HepG2 (cell line): ENCODE data around the gene RGS19. TPM values are rescaled to one million over a fixed set of nuclear protein-coding genes. Genes with fewer than 3 reads are reported as not detected.

Experiments
- ADNP ChIP-seq: sonication (generic); formaldehyde crosslinking; IDR thresholded peaks from 2 replicates; pipeline ENCODE4 v1.4.0; 2020; ENCODE audit warnings: missing genetic modification reagents
- AGO1 ChIP-seq: fragments of 200-400 bp; formaldehyde crosslinking; IDR thresholded peaks from 2 replicates; pipeline ENCODE4 v1.6.1; 2017; ENCODE audit warnings: mild to moderate bottlenecking, low read depth, low read length, moderate library complexity; ENCODE audit not compliant: poor library complexity, severe bottlenecking
- ARID2 ChIP-seq: sonication (generic); formaldehyde crosslinking; IDR thresholded peaks from 2 replicates; pipeline ENCODE4 v1.8.1; 2022; ENCODE audit warnings: mild to moderate bottlenecking, missing genetic modification reagents, borderline replicate concordance
- CREB1 ChIP-seq, 2 experiments: fragments of 450-650 bp in 1 of 2; IDR thresholded peaks; 2 replicates each; pipeline ENCODE4 v1.6.1; 2016 to 2017; ENCODE audit warnings: control low read depth in 1 of 2, mild to moderate bottlenecking in 1 of 2, missing compliant biosample characterization in 1 of 2, missing genetic modification characterization in 1 of 2
- HCFC1 ChIP-seq: fragments of 150-350 bp; IDR thresholded peaks from 2 replicates; pipeline ENCODE4 v1.6.1; 2014; ENCODE audit warnings: low read depth, low read length
- HNF1A ChIP-seq, 2 experiments: sonication (generic) in 1 of 2; formaldehyde crosslinking in 1 of 2; IDR thresholded peaks; 2 replicates each; pipeline versions ENCODE4 v1.4.0 to v1.6.1; 2016 to 2020; ENCODE audit warnings: borderline replicate concordance in 1 of 2, low read depth in 1 of 2, mild to moderate bottlenecking in 1 of 2, missing genetic modification reagents in 1 of 2
- NFE2 ChIP-seq: sonication (generic); formaldehyde crosslinking; IDR thresholded peaks from 2 replicates; pipeline ENCODE4 v1.4.0; 2020; ENCODE audit warnings: missing genetic modification reagents
- SAP130 ChIP-seq: IDR thresholded peaks from 2 replicates; pipeline ENCODE4 v1.6.1; 2016; ENCODE audit warnings: low read depth
- TARDBP ChIP-seq: sonication (generic); formaldehyde crosslinking; IDR thresholded peaks from 2 replicates; pipeline ENCODE4 v1.8.0; 2022; ENCODE audit warnings: mild to moderate bottlenecking, missing genetic modification reagents
- TFAP4 ChIP-seq: sonication (generic); IDR thresholded peaks from 2 replicates; pipeline ENCODE4 v1.6.1; 2016; ENCODE audit warnings: low read depth, borderline replicate concordance
- ZBTB20 ChIP-seq: sonication (generic); formaldehyde crosslinking; IDR thresholded peaks from 2 replicates; pipeline ENCODE4 v1.8.1; 2023; ENCODE audit warnings: missing genetic modification reagents, low read depth, mild to moderate bottlenecking, borderline replicate concordance
- ZFP36L1 ChIP-seq: sonication (generic); formaldehyde crosslinking; IDR thresholded peaks from 2 replicates; pipeline ENCODE4 v1.8.0; 2022; ENCODE audit warnings: mild to moderate bottlenecking, missing genetic modification reagents, moderate library complexity
- ZNF121 ChIP-seq: sonication (generic); formaldehyde crosslinking; IDR thresholded peaks from 2 replicates; pipeline ENCODE4 v1.5.0; 2020; ENCODE audit warnings: mild to moderate bottlenecking, missing genetic modification reagents
- ZNF232 ChIP-seq: sonication (generic); formaldehyde crosslinking; IDR thresholded peaks from 2 replicates; pipeline ENCODE4 v1.4.0; 2020; ENCODE audit warnings: missing genetic modification reagents, borderline replicate concordance
- ZNF282 ChIP-seq: fragments of 450-650 bp; IDR thresholded peaks from 2 replicates; pipeline ENCODE4 v1.6.1; 2018; ENCODE audit not compliant: partially characterized antibody
- ZNF530 ChIP-seq: sonication (generic); formaldehyde crosslinking; IDR thresholded peaks from 2 replicates; pipeline ENCODE4 v1.5.0; 2020; ENCODE audit warnings: low read depth, mild to moderate bottlenecking, missing genetic modification reagents
- ZNF576 ChIP-seq: sonication (generic); formaldehyde crosslinking; IDR thresholded peaks from 2 replicates; pipeline ENCODE4 v1.4.0; 2020; ENCODE audit warnings: mild to moderate bottlenecking, missing genetic modification reagents
- ZNF724P ChIP-seq: sonication (generic); formaldehyde crosslinking; IDR thresholded peaks from 2 replicates; pipeline ENCODE4 v1.8.0; 2022; ENCODE audit warnings: missing genetic modification reagents, borderline replicate concordance
- polyA plus RNA-seq, 8 experiments: library from polyadenylated mRNA; depleted of rRNA in 3 of 8; stranded (reverse) in 7 of 8; unstranded in 1 of 8; fragments of >200 nt; fragmentation: Illumina TruSeq in 4 of 8; extraction: Trizol in 4 of 8; gene quantifications; 2 replicates each; pipeline versions ENCODE4 v1.2.1 to v1.2.3, GENCODE V29; 2011 to 2016; ENCODE audit warnings: low read depth in 4 of 8, missing spikeins in 1 of 8, mixed read lengths in 1 of 8; ENCODE audit not compliant: insufficient read depth in 1 of 8
- total RNA-seq, 5 experiments: library from RNA; depleted of rRNA; stranded (reverse); fragments of >200 nt; fragmentation: Illumina TruSeq; extraction: Trizol; gene quantifications; 2 replicates each; pipeline ENCODE4 v1.2.3, GENCODE V29; 2016; ENCODE audit warnings: low read depth in 1 of 5
- TF ChIP-seq, protein P1 (sequence below): sonication (generic); formaldehyde crosslinking; IDR thresholded peaks from 2 replicates; pipeline ENCODE4 v1.5.1; 2020; ENCODE audit warnings: mild to moderate bottlenecking, missing genetic modification reagents

Gene RGS19
- total and polyA plus RNA-seq, 2 of the 13 experiments (the other 11 are each of a cell fraction or from before 2014, with no cell fraction given): 10.7 to 11.9 TPM

GRCh38 chr20:64041040-64041780 lies 38.1 kb downstream of the RGS19 start (continued):
- TF ChIP-seq, protein P1, sequence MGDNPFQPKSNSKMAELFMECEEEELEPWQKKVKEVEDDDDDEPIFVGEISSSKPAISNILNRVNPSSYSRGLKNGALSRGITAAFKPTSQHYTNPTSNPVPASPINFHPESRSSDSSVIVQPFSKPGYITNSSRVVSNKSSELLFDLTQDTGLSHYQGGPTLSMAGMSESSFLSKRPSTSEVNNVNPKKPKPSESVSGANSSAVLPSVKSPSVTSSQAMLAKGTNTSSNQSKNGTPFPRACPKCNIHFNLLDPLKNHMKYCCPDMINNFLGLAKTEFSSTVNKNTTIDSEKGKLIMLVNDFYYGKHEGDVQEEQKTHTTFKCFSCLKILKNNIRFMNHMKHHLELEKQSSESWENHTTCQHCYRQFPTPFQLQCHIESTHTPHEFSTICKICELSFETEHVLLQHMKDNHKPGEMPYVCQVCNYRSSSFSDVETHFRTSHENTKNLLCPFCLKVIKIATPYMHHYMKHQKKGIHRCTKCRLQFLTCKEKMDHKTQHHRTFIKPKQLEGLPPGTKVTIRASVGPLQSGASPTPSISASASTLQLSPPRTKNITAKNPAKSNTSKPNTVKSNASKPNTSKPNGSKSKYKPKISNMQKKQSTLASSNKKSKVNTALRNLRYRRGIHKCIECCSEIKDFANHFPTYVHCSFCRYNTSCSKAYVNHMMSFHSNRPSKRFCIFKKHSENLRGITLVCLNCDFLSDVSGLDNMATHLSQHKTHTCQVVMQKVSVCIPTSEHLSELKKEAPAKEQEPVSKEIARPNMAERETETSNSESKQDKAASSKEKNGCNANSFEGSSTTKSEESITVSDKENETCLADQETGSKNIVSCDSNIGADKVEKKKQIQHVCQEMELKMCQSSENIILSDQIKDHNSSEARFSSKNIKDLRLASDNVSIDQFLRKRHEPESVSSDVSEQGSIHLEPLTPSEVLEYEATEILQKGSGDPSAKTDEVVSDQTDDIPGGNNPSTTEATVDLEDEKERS (CRISPR knock-in tag): 0 out of 2 replicates have a peak, but pooled peaks have one; percentile 11
- TF ChIP-seq AGO1 (peak; percentile 93), ZFP36L1 (CRISPR knock-in tag) (no peak), ADNP (no peak), HCFC1 (no peak), TARDBP (CRISPR knock-in tag) (peak; percentile 78; the same call in 1 of the 2 replicates), SAP130 (peak; percentile 80; the same call in 1 of the 2 replicates), ZBTB20 (CRISPR knock-in tag) (no peak), ZNF576 (0 out of 2 replicates have a peak, but pooled peaks have one; percentile 18), ZNF232 (peak; percentile 64; the same call in 1 of the 2 replicates), ARID2 (CRISPR knock-in tag) (peak; percentile 96), HNF1A (IDR thresholded peaks at IDR 0.05; ENCODE audit: low read depth) (no peak), HNF1A (CRISPR knock-in tag; IDR thresholded peaks at IDR 0.05; ENCODE audit: borderline replicate concordance) (peak; percentile 62), ZNF724P (peak; percentile 96), TFAP4 (peak; percentile 81; the same call in 1 of the 2 replicates), ZNF530 (no peak), CREB1 (IDR thresholded peaks at IDR 0.05) (no peak), CREB1 (CRISPR knock-in tag; IDR thresholded peaks at IDR 0.05) (no peak), NFE2 (CRISPR knock-in tag) (no peak), ZNF282 (no peak), ZNF121 (CRISPR knock-in tag) (peak; percentile 98)
